Stomach (tissue), 9 donors: Measurements from ENCODE around the gene PTTG2. TPM values are rescaled to one million over a fixed set of nuclear protein-coding genes. Genes with fewer than 3 reads are reported as not detected.

Source experiments
- DNase-seq, 2 donors: peaks; one replicate each; pipeline versions ENCODE4 v3.0.0 to v3.0.0-alpha.2; 2013 to 2019
- H3K27ac ChIP-seq, 5 donors: fragments of 200-600 bp in 4 of 5; sonication (generic) in 4 of 5; one replicate each; pipeline ENCODE4 v1.5.1; 2013 to 2019; ENCODE audit warnings: mild to moderate bottlenecking in 1 of 5, moderate library complexity in 1 of 5
- H3K27me3 ChIP-seq, 3 donors: fragments of 200-600 bp; sonication (generic); one replicate each; pipeline ENCODE4 v1.5.1; 2017 to 2019; ENCODE audit warnings: mixed run types in 1 of 3
- H3K36me3 ChIP-seq, 4 donors: fragments of 200-600 bp; sonication (generic); 1 replicate in 3 of 4; 2 replicates in 1 of 4; pipeline ENCODE4 v1.5.1; 2016 to 2019
- H3K4me1 ChIP-seq, 4 donors: fragments of 200-600 bp; sonication (generic); one replicate each; pipeline ENCODE4 v1.5.1; 2016 to 2019
- H3K4me3 ChIP-seq, 4 donors: fragments of 200-600 bp; sonication (generic) in 3 of 4; one replicate each; pipeline ENCODE4 v1.5.1; 2016 to 2019; ENCODE audit warnings: mild to moderate bottlenecking in 1 of 4
- H3K9me3 ChIP-seq, 4 donors: fragments of 200-600 bp; sonication (generic); one replicate each; pipeline ENCODE4 v1.5.1; 2016 to 2019
- CTCF ChIP-seq, 7 experiments: fragments of 450-650 bp in 4 of 7; fragments of 200-600 bp in 3 of 7; sonication (generic) in 3 of 7; IDR thresholded peaks; one replicate each; pipeline ENCODE4 v1.5.1; 2016 to 2019; ENCODE audit warnings: antibody characterized with exemption in 7 of 7, control low read depth in 2 of 7, mild to moderate bottlenecking in 1 of 7
- EP300 ChIP-seq: sonication (generic); formaldehyde crosslinking; IDR thresholded peaks from one replicate; pipeline ENCODE4 v1.6.1; 2017; ENCODE audit warnings: antibody characterized with exemption
- POLR2A ChIP-seq, 4 donors: fragments of 450-650 bp; IDR thresholded peaks; one replicate each; pipeline ENCODE4 v1.6.1; 2016; ENCODE audit warnings: antibody characterized with exemption in 4 of 4, control low read depth in 2 of 4, mild to moderate bottlenecking in 1 of 4, moderate library complexity in 1 of 4
- POLR2AphosphoS5 ChIP-seq, 3 donors: sonication (generic); formaldehyde crosslinking; IDR thresholded peaks; one replicate each; pipeline ENCODE4 v1.6.1; 2016; ENCODE audit warnings: antibody characterized with exemption in 3 of 3
- WGBS, 5 donors: extraction: QIAGEN DNeasy Blood & Tissue Kit in 3 of 5; methylation state at CpG; one replicate each; pipeline versions ENCODE4 v1.1.5 to v1.1.7; 2013 to 2018; 5-methylcytosine and 5-hydroxymethylcytosine counted together
- intact Hi-C: fragments of 100-400 bp; cut with DNase I; formaldehyde crosslinking; loops from one replicate; pipeline ENCODE4 v1.15.1; 2023; ENCODE audit warnings: low total_unique reads
- polyA plus RNA-seq, 3 donors: library from polyadenylated mRNA; stranded (reverse); fragments of 200-250 nt; gene quantifications; one replicate each; pipeline ENCODE4 v1.2.3, GENCODE V29; 2013
- total RNA-seq, 5 donors: library from RNA; depleted of rRNA; stranded (reverse); fragments of >200 nt; gene quantifications; one replicate each; pipeline versions ENCODE4 v1.1.0 to v1.2.3, GENCODE V29; 2014 to 2016
- donor health status: healthy with polysubstance abuse.
- donor health status: Bipolar disorder and iron deficiency.
- donor health status: healthy.

The PTTG2 gene
- total and polyA plus RNA-seq, 8 donors, result 1.8 to 2.9 TPM; not detected in 6

- no peaks in the 10 kb centered on the region for H3K36me3 ChIP-seq
- intact Hi-C loops, result no loop called here
- peak overlapping the region in 3 of 5 donors; percentile 13 to 50 (median 22) for H3K27ac ChIP-seq
- TF ChIP-seq CTCF (IDR thresholded peaks at IDR 0.05) (no peak), POLR2AphosphoS5 (IDR thresholded peaks at IDR 0.05) (no peak), EP300 (no peak), POLR2A (IDR thresholded peaks at IDR 0.05) (no peak)
- no peak overlapping the region for H3K4me3 ChIP-seq
- 44 to 72% (median 58%) methylated on average over 3 of the region's 3 CpGs for WGBS, 5 donors
- H3K4me1 ChIP-seq, result peaks cover 1 to 76% (median 27%) of the 10 kb centered on the region in 4 donors
- H3K27me3 ChIP-seq, result no peaks in the 10 kb centered on the region
- DNase-seq, result no peak
- H3K9me3 ChIP-seq, result no peaks in the 10 kb centered on the region
Observed at GRCh38 chr4:37994569-37994968, 34.4 kb downstream of the PTTG2 start.

- TF ChIP-seq POLR2AphosphoS5 (IDR thresholded peaks at IDR 0.05) (no peak), POLR2A (IDR thresholded peaks at IDR 0.05) (no peak)
- DNase-seq, result no peak
- Histone ChIP-seq H3K27ac (peak overlapping the region in 2 of 5 donors; percentile 22 to 50), H3K4me3 (no peak overlapping the region), H3K27me3 (no peaks in the 10 kb centered on the region), H3K36me3 (no peaks in the 10 kb centered on the region), H3K4me1 (peaks cover 0 to 73% (median 24%) of the 10 kb centered on the region in 4 donors), H3K9me3 (no peaks in the 10 kb centered on the region)
- WGBS, 5 donors, result 88 to 93% (median 89%) methylated on average over 5 of the region's 5 CpGs
- intact Hi-C loops, result no loop called here
Observed at GRCh38 chr4:37995299-37995821, 35.2 kb downstream of the PTTG2 start.

GRCh38 chr4:37995981-37996775 lies 36.0 kb downstream of the PTTG2 start:
- Histone ChIP-seq H3K27ac (peak overlapping the region in 1 of 5 donors; percentile 33), H3K4me1 (peaks cover 0 to 66% (median 21%) of the 10 kb centered on the region in 4 donors), H3K4me3 (no peak overlapping the region), H3K9me3 (no peaks in the 10 kb centered on the region), H3K36me3 (no peaks in the 10 kb centered on the region), H3K27me3 (no peaks in the 10 kb centered on the region)
- 47 to 65% (median 63%) methylated on average over 7 of the region's 7 CpGs for WGBS, 5 donors
- no peak for TF ChIP-seq POLR2A (IDR thresholded peaks at IDR 0.05)
- no peak for TF ChIP-seq CTCF (IDR thresholded peaks at IDR 0.05)
- TF ChIP-seq POLR2AphosphoS5 (IDR thresholded peaks at IDR 0.05), result no peak
- TF ChIP-seq EP300, result no peak
- intact Hi-C loops, result no loop called here
- no peak for DNase-seq

- no peak for TF ChIP-seq POLR2AphosphoS5 (IDR thresholded peaks at IDR 0.05)
- no peak for TF ChIP-seq POLR2A (IDR thresholded peaks at IDR 0.05)
- TF ChIP-seq EP300, result no peak
- TF ChIP-seq CTCF (IDR thresholded peaks at IDR 0.05), result no peak
Observed at GRCh38 chr4:37998226-37998625, 38.0 kb downstream of the PTTG2 start.

More at GRCh38 chr4:37998226-37998625, 38.0 kb downstream of the PTTG2 start:
- no peaks in the 10 kb centered on the region for H3K27me3 ChIP-seq
- H3K27ac ChIP-seq, result peak overlapping the region in 1 of 5 donors; percentile 30
- H3K36me3 ChIP-seq, result no peaks in the 10 kb centered on the region
- H3K9me3 ChIP-seq, result no peaks in the 10 kb centered on the region
- peaks cover under 1 to 72% (median 22%) of the 10 kb centered on the region in 4 donors for H3K4me1 ChIP-seq
- intact Hi-C loops, result no loop called here
- WGBS, 5 donors, result 74 to 84% (median 79%) methylated on average over 9 of the region's 9 CpGs
- H3K4me3 ChIP-seq, result no peak overlapping the region
- DNase-seq, result no peak
